Subcutaneous abdominal adipose tissue (tissue), 5 donors: ENCODE results near the gene CCL8.

Experiments
- H3K27ac ChIP-seq: one replicate; pipeline ENCODE4 v1.7.0; 2013; ENCODE audit warnings: low read depth, mild to moderate bottlenecking, inconsistent platforms, low read length, moderate library complexity
- H3K27me3 ChIP-seq, 5 donors: one replicate each; pipeline ENCODE4 v1.7.0; 2013; ENCODE audit warnings: low read length in 5 of 5, inconsistent platforms in 1 of 5; ENCODE audit not compliant: control insufficient read depth in 5 of 5, insufficient read depth in 4 of 5
- H3K36me3 ChIP-seq, 5 donors: one replicate each; pipeline ENCODE4 v1.7.0; 2013; ENCODE audit warnings: low read length in 5 of 5; ENCODE audit not compliant: control insufficient read depth in 5 of 5, insufficient read depth in 5 of 5
- H3K4me1 ChIP-seq, 5 donors: one replicate each; pipeline ENCODE4 v1.7.0; 2013; ENCODE audit warnings: low read length in 5 of 5, mild to moderate bottlenecking in 3 of 5, moderate library complexity in 1 of 5; ENCODE audit not compliant: control insufficient read depth in 5 of 5, insufficient read depth in 5 of 5
- H3K4me3 ChIP-seq, 5 donors: one replicate each; pipeline ENCODE4 v1.7.0; 2013; ENCODE audit warnings: low read length in 5 of 5, low read depth in 1 of 5
- H3K9ac ChIP-seq, 5 donors: one replicate each; pipeline ENCODE4 v1.7.0; 2013; ENCODE audit warnings: low read length in 5 of 5, mild to moderate bottlenecking in 4 of 5, moderate library complexity in 3 of 5
- H3K9me3 ChIP-seq, 5 donors: one replicate each; pipeline ENCODE4 v1.7.0; 2013; ENCODE audit warnings: low read length in 5 of 5; ENCODE audit not compliant: control insufficient read depth in 5 of 5
- donor health status: healthy.
- donor health status: healthy.
- donor health status: healthy.
- donor health status: healthy.
- donor health status: healthy.

The CCL8 gene

GRCh38 chr17:34319039-34319483 is at the start of gene CCL8:
TSS of gene CCL8 (plus strand) at chr17:34319435. CDS start at chr17:34319502, 67 bp downstream.
- peak within 1 kb of the TSS in 4 of 5 donors; percentile 13 to 38 (median 34) for H3K4me3 ChIP-seq
- peaks cover 0 to 2% (median 0%) of the 10 kb centered on the region in 5 donors for H3K27me3 ChIP-seq
- H3K27ac ChIP-seq = peak within 1 kb of the TSS; percentile 54
- no peaks in the 10 kb centered on the region for H3K36me3 ChIP-seq
- peaks cover 12 to 32% (median 21%) of the 10 kb centered on the region in 5 donors for H3K4me1 ChIP-seq
- H3K9me3 ChIP-seq = peaks cover 0 to 3% (median 0%) of the 10 kb centered on the region in 5 donors
- peak within 1 kb of the TSS in 1 of 5 donors; percentile 11 for H3K9ac ChIP-seq

- Histone ChIP-seq H3K27ac (no peak within 1 kb of the TSS), H3K27me3 (no peaks in the 10 kb centered on the region), H3K4me1 (no peaks in the 10 kb centered on the region), H3K4me3 (no peak within 1 kb of the TSS), H3K36me3 (no peaks in the 10 kb centered on the region), H3K9ac (no peak within 1 kb of the TSS), H3K9me3 (no peaks in the 10 kb centered on the region)
Measured at GRCh38 chr17:34269969-34270368, 49.3 kb upstream of the CCL8 start, which contains the start of gene CCL7. TSS of gene CCL7 (plus strand) at chr17:34270221. CDS start at chr17:34270291, 70 bp downstream.

DNA sequence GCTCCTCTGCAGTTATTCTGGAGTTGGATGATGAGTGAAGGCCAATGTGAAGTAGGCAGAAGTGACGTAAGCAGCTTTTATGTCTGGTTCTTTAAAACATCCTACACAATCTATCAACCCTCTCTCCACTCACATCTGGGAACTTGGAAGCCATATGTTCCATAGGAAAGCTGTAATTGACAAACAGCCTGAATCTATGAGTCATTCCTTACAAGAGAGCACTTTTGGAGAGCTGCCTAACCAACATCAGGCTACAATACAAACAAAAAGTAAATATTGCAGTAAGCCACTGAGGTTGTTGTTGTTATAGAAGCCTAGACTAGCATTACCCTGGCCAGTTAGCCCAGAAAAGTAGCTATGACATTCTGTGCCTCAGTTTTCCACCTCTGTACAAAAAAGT is 43.4 kb upstream of the CCL8 start:
- no peak overlapping the region for H3K27ac ChIP-seq
- H3K9ac ChIP-seq = no peak overlapping the region
- no peaks in the 10 kb centered on the region for H3K9me3 ChIP-seq
- no peaks in the 10 kb centered on the region for H3K36me3 ChIP-seq
- H3K27me3 ChIP-seq = peaks cover 0 to 2% (median 0%) of the 10 kb centered on the region in 5 donors
- no peaks in the 10 kb centered on the region for H3K4me1 ChIP-seq
- no peak overlapping the region for H3K4me3 ChIP-seq

GRCh38 chr17:34276826-34277225 is 42.4 kb upstream of the CCL8 start:
- no peaks in the 10 kb centered on the region for H3K9me3 ChIP-seq
- H3K27me3 ChIP-seq = peaks cover 0 to 2% (median 0%) of the 10 kb centered on the region in 5 donors
- no peaks in the 10 kb centered on the region for H3K36me3 ChIP-seq
- H3K27ac ChIP-seq = no peak overlapping the region
- no peak overlapping the region for H3K4me3 ChIP-seq
- no peaks in the 10 kb centered on the region for H3K4me1 ChIP-seq
- no peak overlapping the region for H3K9ac ChIP-seq

- peaks cover 0 to 9% (median 3%) of the 10 kb centered on the region in 5 donors for H3K4me1 ChIP-seq
- H3K27me3 ChIP-seq = no peaks in the 10 kb centered on the region
- H3K9me3 ChIP-seq = peaks cover 0 to 2% (median 0%) of the 10 kb centered on the region in 5 donors
- no peak overlapping the region for H3K27ac ChIP-seq
- H3K4me3 ChIP-seq = no peak overlapping the region
- no peak overlapping the region for H3K9ac ChIP-seq
- H3K36me3 ChIP-seq = no peaks in the 10 kb centered on the region
Measured at GRCh38 chr17:34283571-34283970, 35.7 kb upstream of the CCL8 start.

- Histone ChIP-seq H3K4me3 (no peak within 1 kb of the TSS), H3K9ac (no peak within 1 kb of the TSS), H3K27me3 (no peaks in the 10 kb centered on the region), H3K9me3 (peaks cover 0 to 2% (median 0%) of the 10 kb centered on the region in 5 donors), H3K27ac (no peak within 1 kb of the TSS), H3K4me1 (peaks cover 0 to 9% (median 3%) of the 10 kb centered on the region in 5 donors), H3K36me3 (no peaks in the 10 kb centered on the region)
Measured at GRCh38 chr17:34285286-34285792, 33.9 kb upstream of the CCL8 start, which contains the start of gene CCL11. TSS of gene CCL11 (plus strand) at chr17:34285742. CDS start at chr17:34285809, 67 bp downstream.

GRCh38 chr17:34287875-34288274 is 31.4 kb upstream of the CCL8 start:
- Histone ChIP-seq H3K36me3 (no peaks in the 10 kb centered on the region), H3K9ac (no peak overlapping the region), H3K4me1 (peaks cover 0 to 9% (median 3%) of the 10 kb centered on the region in 5 donors), H3K27ac (no peak overlapping the region), H3K9me3 (no peaks in the 10 kb centered on the region), H3K27me3 (no peaks in the 10 kb centered on the region), H3K4me3 (no peak overlapping the region)

GRCh38 chr17:34290586-34290985 is 28.6 kb upstream of the CCL8 start:
- H3K27ac ChIP-seq = no peak overlapping the region
- no peak overlapping the region for H3K9ac ChIP-seq
- no peaks in the 10 kb centered on the region for H3K9me3 ChIP-seq
- H3K27me3 ChIP-seq = no peaks in the 10 kb centered on the region
- no peak overlapping the region for H3K4me3 ChIP-seq
- peaks cover 0 to 9% (median 3%) of the 10 kb centered on the region in 5 donors for H3K4me1 ChIP-seq
- no peaks in the 10 kb centered on the region for H3K36me3 ChIP-seq

GRCh38 chr17:34291721-34292348 is 27.4 kb upstream of the CCL8 start:
- peaks cover 0 to 9% (median 3%) of the 10 kb centered on the region in 5 donors for H3K4me1 ChIP-seq
- H3K9me3 ChIP-seq = no peaks in the 10 kb centered on the region
- no peak overlapping the region for H3K9ac ChIP-seq

GRCh38 chr17:34299027-34299426 is 20.2 kb upstream of the CCL8 start:
- Histone ChIP-seq H3K9me3 (no peaks in the 10 kb centered on the region), H3K9ac (no peak overlapping the region), H3K27me3 (peaks cover 0 to 3% (median 0%) of the 10 kb centered on the region in 5 donors), H3K4me1 (peaks cover 4 to 34% (median 16%) of the 10 kb centered on the region in 5 donors), H3K27ac (no peak overlapping the region), H3K36me3 (no peaks in the 10 kb centered on the region), H3K4me3 (no peak overlapping the region)

More at GRCh38 chr17:34291721-34292348, 27.4 kb upstream of the CCL8 start:
- Histone ChIP-seq H3K36me3 (no peaks in the 10 kb centered on the region), H3K27ac (no peak overlapping the region), H3K27me3 (no peaks in the 10 kb centered on the region), H3K4me3 (no peak overlapping the region)
